T-helper 2 cell treated with Interferon-gamma antibody and Interleukin-4, amounts not matched to agents 100 ng/mL and 5 ng/mL, for 36 hours (primary cell): ENCODE data around the gene CNN1. TPM values are rescaled to one million over a fixed set of nuclear protein-coding genes. Genes with fewer than 3 reads are reported as not detected.

Experiments used
- intact Hi-C: fragments of 100-400 bp; cut with micrococcal nuclease; formaldehyde crosslinking; loops from one replicate; pipeline ENCODE4 v1.15.1; 2023
- total RNA-seq: library from RNA; stranded (reverse); gene quantifications from 2 replicates; pipeline ENCODE4 v1.2.3, GENCODE V29; 2022

The CNN1 gene
- total RNA-seq = not detected in 2 replicates

DNA sequence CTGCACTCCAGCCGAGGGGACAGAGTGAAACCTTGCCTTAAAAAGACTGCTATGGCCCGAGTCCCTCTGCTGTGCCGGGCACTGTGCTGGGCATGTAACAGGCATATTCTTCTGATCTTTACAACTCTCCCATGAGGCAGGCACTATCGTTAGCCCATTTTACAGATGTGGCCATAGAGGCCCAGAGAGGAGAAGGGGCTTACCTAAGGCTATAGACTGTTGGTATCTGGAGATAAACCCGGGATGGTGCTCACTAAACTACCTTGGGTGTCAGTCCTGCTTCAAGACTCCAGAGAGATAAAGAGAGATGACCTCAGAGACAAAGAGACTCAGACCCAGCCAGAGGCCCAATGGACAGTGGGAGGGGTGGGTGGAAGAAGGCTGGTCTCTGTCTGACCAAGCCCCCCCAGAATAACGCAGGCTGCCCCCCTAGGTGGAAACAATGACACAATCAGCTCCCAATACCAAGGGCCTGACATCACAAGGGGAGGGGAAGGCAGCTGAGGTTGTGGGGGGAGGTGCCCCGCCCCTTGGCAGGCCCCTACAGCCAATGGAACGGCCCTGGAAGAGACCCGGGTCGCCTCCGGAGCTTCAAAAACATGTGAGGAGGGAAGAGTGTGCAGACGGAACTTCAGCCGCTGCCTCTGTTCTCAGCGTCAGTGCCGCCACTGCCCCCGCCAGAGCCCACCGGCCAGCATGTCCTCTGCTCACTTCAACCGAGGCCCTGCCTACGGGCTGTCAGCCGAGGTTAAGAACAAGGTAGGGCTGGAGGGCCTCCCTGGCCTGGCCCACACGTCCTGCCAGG, at the start of gene CNN1:
Gene CNN1 (plus strand): TSS at position 620 of the 805 bp plus-strand sequence. CDS start 77 bp downstream, at position 697.
- intact Hi-C loops = no loop called here

GRCh38 chr19:11489378-11489777, 49.3 kb upstream of the CNN1 start:
- intact Hi-C loops = no loop called here

- intact Hi-C loops = no loop called here
Observed at GRCh38 chr19:11494634-11495285, 43.9 kb upstream of the CNN1 start.

DNA sequence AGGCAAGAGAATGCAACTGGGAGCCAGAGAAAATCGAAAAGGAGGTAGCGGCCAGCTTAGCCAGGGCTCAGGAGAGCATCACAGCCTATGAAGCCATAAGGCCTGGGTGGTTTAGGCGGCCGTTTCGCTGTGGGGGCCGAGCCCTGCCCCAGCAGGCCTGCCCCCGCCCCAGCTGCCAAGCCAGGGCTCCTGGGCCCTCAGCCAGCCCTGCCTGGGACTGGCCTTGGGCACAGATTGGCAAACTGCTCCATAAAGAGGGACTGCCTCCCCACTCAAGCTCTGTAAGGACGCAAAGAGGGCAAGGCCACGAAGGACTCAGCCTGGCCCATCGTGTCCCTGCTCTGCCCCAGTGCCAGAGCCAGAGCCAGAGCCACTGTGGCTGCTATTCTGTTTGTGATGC, 43.2 kb upstream of the CNN1 start:
- intact Hi-C loops = no loop called here

GRCh38 chr19:11495885-11496284, 42.8 kb upstream of the CNN1 start:
- intact Hi-C loops = no loop called here

DNA sequence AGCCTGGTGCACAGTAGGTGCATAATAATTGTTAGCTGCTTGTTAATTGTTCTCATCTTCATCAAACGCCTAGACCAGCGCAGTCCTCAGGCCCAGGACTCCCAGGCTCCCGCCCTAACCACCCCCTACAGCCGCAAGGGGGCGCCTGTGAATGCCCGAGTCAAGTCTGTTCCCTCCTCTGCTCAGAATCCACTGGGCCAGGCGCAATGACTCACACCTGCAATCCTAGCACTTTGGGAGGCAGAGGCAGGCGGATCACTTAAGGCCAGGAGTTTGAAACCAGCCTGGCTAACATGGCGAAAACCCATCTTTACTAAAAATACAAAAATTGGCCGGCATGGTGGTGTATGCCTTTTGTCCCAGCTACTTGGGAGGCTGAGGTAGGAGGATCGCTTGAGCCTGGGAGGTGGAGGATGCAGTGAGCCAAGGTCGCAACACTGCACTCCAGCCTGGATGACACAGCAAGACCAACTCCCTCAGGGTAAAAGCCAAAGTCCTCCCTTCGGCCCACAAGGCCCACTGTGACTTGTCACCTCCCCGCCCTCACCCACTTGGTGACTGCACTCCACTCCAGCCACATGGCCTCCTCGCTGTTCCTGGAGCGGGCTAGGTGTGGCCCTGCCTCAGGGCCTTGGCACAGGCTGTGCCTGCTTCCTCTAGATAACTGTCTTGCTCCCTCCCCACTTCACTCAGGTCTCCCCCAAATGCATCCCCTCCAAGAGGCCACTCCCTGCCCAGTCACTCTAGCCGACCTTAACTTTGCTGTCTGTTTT, 42.1 kb upstream of the CNN1 start:
- intact Hi-C loops = no loop called here

- intact Hi-C loops = no loop called here
Observed at GRCh38 chr19:11499220-11499726, 39.4 kb upstream of the CNN1 start.

DNA sequence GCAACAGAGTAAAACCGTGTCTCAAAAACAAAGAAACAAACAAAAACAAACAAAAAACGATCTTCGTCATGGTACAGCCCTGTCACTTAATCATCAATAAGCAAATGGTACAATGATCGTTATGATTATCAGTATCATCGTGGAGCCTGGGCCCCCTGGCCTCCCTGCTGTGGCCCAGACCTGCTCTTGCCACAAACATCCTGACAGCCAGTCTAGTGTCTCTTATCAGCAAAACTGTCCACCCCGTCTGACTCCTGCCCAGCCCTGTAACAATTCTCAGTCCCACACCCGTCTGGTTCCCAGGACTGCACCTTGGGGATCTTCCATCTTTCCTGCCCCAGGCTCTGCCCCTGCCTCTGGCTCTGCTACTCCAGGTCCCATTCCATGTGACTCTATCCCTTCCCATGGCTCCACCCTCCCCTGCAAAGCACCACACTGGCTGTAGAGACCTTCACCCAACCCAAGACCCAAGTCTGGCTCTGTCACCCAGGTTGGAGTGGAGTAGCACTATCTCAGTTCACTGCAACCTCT, 38.7 kb upstream of the CNN1 start:
- intact Hi-C loops = no loop called here

DNA sequence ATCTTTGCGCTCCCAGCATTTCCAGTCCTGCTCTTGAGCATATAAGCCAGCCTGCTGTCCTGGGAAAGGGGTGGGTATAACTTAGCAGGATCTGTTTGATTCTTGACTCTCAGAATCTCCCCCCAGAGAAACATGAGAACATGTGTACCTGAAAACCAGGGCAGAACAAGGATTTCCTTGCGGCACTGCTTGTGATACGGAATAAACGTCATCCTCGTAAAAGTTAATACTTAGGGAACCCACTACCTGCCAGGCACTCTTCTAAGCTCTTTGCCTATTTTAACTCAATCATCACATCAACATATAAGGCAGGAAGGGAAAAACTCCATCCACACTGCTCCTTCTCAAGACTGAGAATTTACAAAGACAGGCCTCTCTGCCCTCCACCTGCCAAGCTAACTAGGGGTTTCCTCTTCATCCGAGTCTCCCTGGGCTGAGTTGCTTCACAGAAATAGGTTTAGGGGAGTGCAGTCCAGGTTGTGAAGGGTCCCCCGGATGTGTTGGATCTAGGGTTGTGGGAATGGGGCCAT, 34.1 kb upstream of the CNN1 start:
- intact Hi-C loops = loop anchor here (1.0 to 2.0 kb wide), 6 partner anchors 22 to 123 kb away; partner anchors contain the start of genes ECSIT, ELOF1, ODAD3 and PRKCSH

- intact Hi-C loops = loop anchor here (1.0 to 2.0 kb wide), 6 partner anchors 23 to 124 kb away; partner anchors contain the start of genes ECSIT, ELOF1, ODAD3 and PRKCSH
Observed at GRCh38 chr19:11505032-11505503, 33.6 kb upstream of the CNN1 start.

DNA sequence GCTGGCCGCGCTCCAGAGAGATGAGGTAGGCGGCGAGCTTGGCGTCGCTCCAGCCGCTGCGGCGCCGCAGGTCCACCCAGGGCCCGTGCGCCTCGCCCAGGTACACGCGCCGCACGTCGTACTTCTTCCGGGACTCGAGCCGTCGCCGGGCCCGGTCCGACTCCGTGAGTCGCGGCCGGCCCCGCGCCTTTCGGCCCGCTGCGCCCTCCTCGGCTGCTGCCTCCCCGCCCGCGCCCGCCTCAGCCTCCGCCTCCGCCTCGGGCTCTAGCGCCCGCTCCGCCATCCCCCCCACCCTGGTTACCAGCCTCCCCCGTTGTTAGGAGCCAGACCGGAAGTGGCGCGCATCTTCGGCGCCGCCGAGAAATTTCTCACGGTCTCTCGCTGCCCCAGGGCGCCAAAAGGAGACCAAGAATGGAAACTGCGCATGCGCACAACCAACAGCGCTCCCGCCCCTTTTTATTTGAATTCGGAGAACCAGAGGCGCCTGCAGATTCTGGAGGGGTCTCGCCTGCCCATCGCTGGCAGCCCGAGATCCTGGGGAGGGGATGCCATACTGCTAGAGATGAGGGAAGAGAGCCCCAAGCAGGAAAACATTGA, 33.0 kb upstream of the CNN1 start, which contains the start of gene ZNF653:
Gene ZNF653 (minus strand): TSS at position 336 of the 597 bp plus-strand sequence. CDS start 53 bp downstream, at position 283.
- intact Hi-C loops = loop anchor here (1.0 to 2.0 kb wide), 6 partner anchors 23 to 124 kb away; partner anchors contain the start of genes ECSIT, ELOF1, ODAD3 and PRKCSH

GRCh38 chr19:11506101-11506555, 32.5 kb upstream of the CNN1 start:
- intact Hi-C loops = no loop called here

- intact Hi-C loops = no loop called here
Observed at GRCh38 chr19:11506967-11507366, 31.7 kb upstream of the CNN1 start.

DNA sequence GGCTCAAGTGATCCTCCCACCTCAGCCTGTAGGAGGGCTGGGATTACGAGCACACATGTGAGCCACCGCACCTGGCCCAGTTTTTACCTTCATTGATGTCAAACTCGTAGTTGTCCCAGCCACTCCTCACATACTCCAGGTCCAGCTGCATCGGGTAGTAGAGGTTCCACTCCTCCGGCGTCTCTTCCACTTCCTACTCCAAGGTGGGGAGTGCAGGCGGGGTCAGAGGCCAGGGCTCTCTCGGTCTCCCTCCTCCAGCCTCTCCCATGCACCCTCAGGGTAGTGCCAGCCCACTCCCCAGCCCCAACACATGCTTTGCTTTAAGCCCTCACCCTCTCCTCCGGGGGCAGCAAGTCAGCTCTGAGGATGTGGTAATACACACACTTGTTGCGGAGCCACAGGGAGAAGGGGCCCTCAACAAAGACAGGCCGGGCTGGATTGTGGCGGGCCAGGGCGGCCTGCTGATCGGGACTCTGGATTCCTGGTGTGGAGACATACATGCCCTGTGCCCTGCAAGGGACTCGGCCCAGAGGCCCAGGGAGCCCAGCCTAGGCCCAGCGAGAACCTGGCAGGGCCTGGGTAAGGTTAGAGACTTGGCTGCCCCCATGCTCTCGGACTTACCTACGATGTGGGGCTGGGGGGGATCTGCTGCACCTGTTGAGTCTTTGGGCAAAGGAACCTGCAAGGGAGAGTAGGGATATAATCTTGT, 31.1 kb upstream of the CNN1 start:
- intact Hi-C loops = no loop called here

- intact Hi-C loops = no loop called here
Observed at GRCh38 chr19:11510444-11510843, 28.2 kb upstream of the CNN1 start.

DNA sequence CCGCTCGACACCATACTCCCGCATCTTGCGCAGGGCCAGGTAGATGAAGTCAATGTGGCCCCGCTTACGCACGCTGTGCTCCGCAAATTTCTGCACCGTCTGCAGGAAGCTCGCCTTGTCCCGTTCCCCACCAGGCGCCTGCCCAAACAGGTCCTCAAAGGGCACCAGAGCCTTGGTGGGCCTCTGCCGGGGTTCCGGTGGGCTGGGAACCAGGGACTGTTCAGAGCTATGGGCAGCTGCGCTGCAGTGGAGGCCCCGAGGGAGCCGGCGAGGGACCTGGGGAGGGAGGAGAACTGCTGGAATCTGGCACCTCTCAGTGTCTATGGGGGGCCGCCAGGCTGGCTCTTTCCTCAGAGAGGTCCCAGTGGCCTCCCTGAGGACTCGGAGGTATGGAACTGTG, 24.7 kb upstream of the CNN1 start:
- intact Hi-C loops = no loop called here

DNA sequence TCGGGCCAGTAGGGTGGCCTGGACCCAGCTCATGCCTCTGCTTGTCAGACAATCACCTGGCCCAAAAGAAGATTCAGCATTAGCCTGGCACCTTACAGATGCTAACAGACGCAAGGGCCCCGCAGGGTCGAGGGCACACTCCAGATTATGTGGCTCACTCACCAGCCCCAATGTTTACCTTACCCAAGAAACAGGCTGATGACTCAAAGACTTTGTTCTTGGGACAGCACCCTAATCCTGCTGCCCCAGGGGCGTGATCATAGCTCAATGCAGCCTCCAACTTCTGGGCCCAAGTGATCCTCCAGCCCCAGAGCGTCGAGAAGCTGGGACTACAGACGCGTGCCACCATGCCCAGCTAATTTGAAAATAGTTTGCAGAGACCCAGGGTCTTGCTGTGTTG, 19.5 kb upstream of the CNN1 start:
- intact Hi-C loops = no loop called here

- intact Hi-C loops = loop anchor here (1.0 to 2.0 kb wide), 3 partner anchors 23 to 46 kb away; partner anchors contain the start of genes ELOF1 and ZNF653
Observed at GRCh38 chr19:11528551-11529341, 9.9 kb upstream of the CNN1 start, which contains the start of gene ECSIT. Gene ECSIT (minus strand): TSS chr19:11529134. CDS start chr19:11519170, 9,964 bp downstream.
